Testis (tissue), 3 donors: ENCODE data around the gene NARS2. TPM values are rescaled to one million over a fixed set of nuclear protein-coding genes. Genes with fewer than 3 reads are reported as not detected.
A peak's percentile ranks its signal among the peaks of the same experiment; 100 is the strongest.
"Not testable (repeated sequence)": the region's sequence is repeated elsewhere in the genome, so short reads cannot be mapped to it uniquely, and the experiment has no call there.

Experiments used
- DNase-seq: peaks from one replicate; pipeline ENCODE4 v3.0.0-alpha.2; 2019
- H3K27ac ChIP-seq, 2 donors: fragments of 200-600 bp; sonication (generic); one replicate each; pipeline ENCODE4 v1.5.1; 2019
- H3K27me3 ChIP-seq: fragments of 200-600 bp; sonication (generic); one replicate; pipeline ENCODE4 v1.5.1; 2019
- H3K36me3 ChIP-seq: fragments of 200-600 bp; sonication (generic); one replicate; pipeline ENCODE4 v1.5.1; 2017; ENCODE audit warnings: low read depth; ENCODE audit errors: missing control alignments
- H3K4me1 ChIP-seq: fragments of 200-600 bp; sonication (generic); one replicate; pipeline ENCODE4 v1.5.1; 2019
- H3K4me3 ChIP-seq, 2 donors: fragments of 200-600 bp; sonication (generic); one replicate each; pipeline ENCODE4 v1.5.1; 2017 to 2019
- H3K9me3 ChIP-seq: fragments of 200-600 bp; sonication (generic); one replicate; pipeline ENCODE4 v1.5.1; 2017
- CTCF ChIP-seq, 3 experiments: fragments of 450-650 bp in 2 of 3; fragments of 200-600 bp in 1 of 3; sonication (generic) in 1 of 3; IDR thresholded peaks; one replicate each; pipeline ENCODE4 v1.5.1; 2016 to 2019; ENCODE audit warnings: antibody characterized with exemption in 3 of 3, mild to moderate bottlenecking in 2 of 3, moderate library complexity in 1 of 3
- POLR2A ChIP-seq: fragments of 450-650 bp; IDR thresholded peaks from one replicate; pipeline ENCODE4 v1.6.1; 2017; ENCODE audit warnings: antibody characterized with exemption, mild to moderate bottlenecking, moderate library complexity
- WGBS, 2 donors: methylation state at CpG; one replicate each; pipeline ENCODE4 v1.1.5; 2018; 5-methylcytosine and 5-hydroxymethylcytosine counted together
- intact Hi-C: fragments of 100-400 bp; cut with DNase I; formaldehyde crosslinking; loops from one replicate; pipeline ENCODE4 v1.15.1; 2023; ENCODE audit warnings: low total_unique reads
- polyA plus RNA-seq: library from polyadenylated mRNA; stranded (reverse); fragments of 350-450 nt; fragmentation: Illumina TruSeq; extraction: RNeasy Lipid Tissue Mini Kit (QIAGEN cat#74804); gene quantifications from one replicate; pipeline ENCODE4 v1.2.3, GENCODE V29; 2014; ENCODE audit warnings: low read depth, low replicate concordance; ENCODE audit not compliant: insufficient read depth
- total RNA-seq, 2 donors: library from RNA; depleted of rRNA; stranded (reverse); fragments of >200 nt; gene quantifications; one replicate each; pipeline ENCODE4 v1.2.3, GENCODE V29; 2016

Gene NARS2
- total and polyA plus RNA-seq, 3 donors from 2014 or later = 9.8 to 22.6 (median 21.3) TPM

- H3K4me3 ChIP-seq = no peak overlapping the region
- H3K36me3 ChIP-seq = no peaks in the 10 kb centered on the region
- no peak overlapping the region for H3K27ac ChIP-seq
- no peaks in the 10 kb centered on the region for H3K27me3 ChIP-seq
- no peaks in the 10 kb centered on the region for H3K9me3 ChIP-seq
- WGBS, 2 donors = 80 to 84% methylated on average over 5 of the region's 5 CpGs
- intact Hi-C loops = no loop called here
- no peak for DNase-seq
- TF ChIP-seq POLR2A = no peak
- H3K4me1 ChIP-seq = no peaks in the 10 kb centered on the region
Observed at GRCh38 chr11:78613378-78613813, 38.7 kb upstream of the NARS2 start.

GRCh38 chr11:78612721-78613377 lies 38.2 kb upstream of the NARS2 start:
- intact Hi-C loops = no loop called here
- H3K27me3 ChIP-seq = no peaks in the 10 kb centered on the region
- WGBS, 2 donors = 82 to 90% methylated on average over 4 of the region's 4 CpGs

GRCh38 chr11:78609321-78609720 lies 34.7 kb upstream of the NARS2 start:
- H3K4me1 ChIP-seq, H3K27me3 ChIP-seq, H3K4me3 ChIP-seq, H3K27ac ChIP-seq, H3K36me3 ChIP-seq, H3K9me3 ChIP-seq, DNase-seq, intact Hi-C loops: not testable (repeated sequence)
- WGBS, 2 donors = 91 to 97% methylated on average over 5 of the region's 5 CpGs

More at GRCh38 chr11:78612721-78613377, 38.2 kb upstream of the NARS2 start:
- Histone ChIP-seq H3K9me3 (no peaks in the 10 kb centered on the region), H3K27ac (no peak overlapping the region), H3K36me3 (no peaks in the 10 kb centered on the region), H3K4me1 (no peaks in the 10 kb centered on the region), H3K4me3 (no peak overlapping the region)
- DNase-seq = no peak
- TF ChIP-seq CTCF (IDR thresholded peaks at IDR 0.05) (no peak), POLR2A (no peak)

GRCh38 chr11:78607696-78608095 lies 33.0 kb upstream of the NARS2 start:
- no peak overlapping the region for H3K4me3 ChIP-seq
- H3K27me3 ChIP-seq = no peaks in the 10 kb centered on the region
- no peaks in the 10 kb centered on the region for H3K36me3 ChIP-seq
- no peak for DNase-seq
- no peaks in the 10 kb centered on the region for H3K4me1 ChIP-seq
- intact Hi-C loops = no loop called here
- no peak for TF ChIP-seq CTCF (IDR thresholded peaks at IDR 0.05)
- TF ChIP-seq POLR2A = no peak
- no peaks in the 10 kb centered on the region for H3K9me3 ChIP-seq
- H3K27ac ChIP-seq = no peak overlapping the region

- no peaks in the 10 kb centered on the region for H3K9me3 ChIP-seq
- H3K36me3 ChIP-seq = no peaks in the 10 kb centered on the region
- no peak overlapping the region for H3K27ac ChIP-seq
- DNase-seq = no peak
- H3K4me3 ChIP-seq = no peak overlapping the region
- intact Hi-C loops = no loop called here
- H3K27me3 ChIP-seq = no peaks in the 10 kb centered on the region
- H3K4me1 ChIP-seq = no peaks in the 10 kb centered on the region
- no peak for TF ChIP-seq POLR2A
- WGBS, 2 donors = 83 to 88% methylated on average over 3 of the region's 3 CpGs
Observed at GRCh38 chr11:78606667-78607066, 32.0 kb upstream of the NARS2 start.

- no peak for DNase-seq
- H3K27me3 ChIP-seq = no peaks in the 10 kb centered on the region
- peak overlapping the region; percentile 11 to 26 for H3K4me3 ChIP-seq
- WGBS, 2 donors = 58 to 64% methylated on average over 7 of the region's 7 CpGs
- intact Hi-C loops = no loop called here
- TF ChIP-seq CTCF (IDR thresholded peaks at IDR 0.05) (no peak), POLR2A (no peak)
- no peaks in the 10 kb centered on the region for H3K9me3 ChIP-seq
- H3K4me1 ChIP-seq = no peaks in the 10 kb centered on the region
- no peaks in the 10 kb centered on the region for H3K36me3 ChIP-seq
- H3K27ac ChIP-seq = no peak overlapping the region
Observed at GRCh38 chr11:78605296-78605695, 30.6 kb upstream of the NARS2 start.
